Gastroesophageal sphincter (tissue), 4 donors: ENCODE measurements around the gene THBS4. TPM values are rescaled to one million over a fixed set of nuclear protein-coding genes. Genes with fewer than 3 reads are reported as not detected.
A peak's percentile ranks its signal among the peaks of the same experiment; 100 is the strongest.

Experiments used
- ATAC-seq: fragments of 150-250 bp; one replicate; pipeline ENCODE4 v1.9.1; 2016; ENCODE audit warnings: mild to moderate bottlenecking, moderate library complexity
- H3K27ac ChIP-seq, 4 donors: fragments of 200-600 bp; sonication (generic) in 3 of 4; 1 replicate in 3 of 4; 2 replicates in 1 of 4; pipeline ENCODE4 v1.5.1; 2016 to 2019
- H3K27me3 ChIP-seq: fragments of 200-600 bp; sonication (generic); one replicate; pipeline ENCODE4 v1.5.1; 2019
- H3K36me3 ChIP-seq, 2 donors: fragments of 200-600 bp; sonication (generic); one replicate each; pipeline ENCODE4 v1.5.1; 2019; ENCODE audit warnings: control low read depth in 1 of 2
- H3K4me1 ChIP-seq, 3 donors: fragments of 200-600 bp; sonication (generic); 1 replicate in 2 of 3; 2 replicates in 1 of 3; pipeline ENCODE4 v1.5.1; 2016 to 2019; ENCODE audit warnings: control low read depth in 2 of 3
- H3K4me3 ChIP-seq, 2 donors: fragments of 200-600 bp; sonication (generic); one replicate each; pipeline ENCODE4 v1.5.1; 2019; ENCODE audit warnings: mild to moderate bottlenecking in 1 of 2, moderate library complexity in 1 of 2
- H3K9me3 ChIP-seq, 3 donors: fragments of 200-600 bp; sonication (generic); one replicate each; pipeline ENCODE4 v1.5.1; 2017 to 2019; ENCODE audit warnings: control low read depth in 2 of 3
- CTCF ChIP-seq, 4 experiments: fragments of 200-600 bp in 2 of 4; fragments of 450-650 bp in 2 of 4; sonication (generic) in 1 of 4; IDR thresholded peaks; one replicate each; pipeline ENCODE4 v1.5.1; 2017 to 2019; ENCODE audit warnings: antibody characterized with exemption in 4 of 4, mild to moderate bottlenecking in 2 of 4, moderate library complexity in 2 of 4
- EP300 ChIP-seq: sonication (generic); formaldehyde crosslinking; IDR thresholded peaks from one replicate; pipeline ENCODE4 v1.6.1; 2017; ENCODE audit warnings: antibody characterized with exemption, mild to moderate bottlenecking
- POLR2A ChIP-seq, 2 donors: fragments of 450-650 bp; IDR thresholded peaks; one replicate each; pipeline ENCODE4 v1.6.1; 2017; ENCODE audit warnings: antibody characterized with exemption in 2 of 2, mild to moderate bottlenecking in 2 of 2, moderate library complexity in 1 of 2
- POLR2AphosphoS5 ChIP-seq: sonication (generic); formaldehyde crosslinking; IDR thresholded peaks from one replicate; pipeline ENCODE4 v1.6.1; 2017; ENCODE audit warnings: antibody characterized with exemption
- WGBS, 2 donors: methylation state at CpG; one replicate each; pipeline ENCODE4 v1.1.5; 2018; ENCODE audit warnings: low coverage in 1 of 2; 5-methylcytosine and 5-hydroxymethylcytosine counted together
- total RNA-seq, 4 donors: library from RNA; depleted of rRNA; stranded (reverse); fragments of >200 nt; gene quantifications; one replicate each; pipeline ENCODE4 v1.1.0, GENCODE V29; 2016

Gene THBS4
- 10 to 100 TPM; 18.6 to 82.8 (median 29.2) TPM for total RNA-seq

GRCh38 chr5:80034962-80035821 is at the start of gene THBS4:
Gene THBS4 (plus strand): TSS chr5:80035348. CDS start chr5:80035538, 190 bp downstream.
- ATAC-seq, result peak; percentile 31
- TF ChIP-seq POLR2A (IDR thresholded peaks at IDR 0.05), result no peak
- no peak for TF ChIP-seq POLR2AphosphoS5
- no peak for TF ChIP-seq CTCF (IDR thresholded peaks at IDR 0.05)
- no peak for TF ChIP-seq EP300
- Histone ChIP-seq H3K4me1 (peaks cover 0 to 11% (median 0%) of the 10 kb centered on the region in 3 donors), H3K36me3 (no peaks in the 10 kb centered on the region), H3K27me3 (peaks cover 62% of the 10 kb centered on the region), H3K9me3 (no peaks in the 10 kb centered on the region), H3K27ac (no peak within 1 kb of the TSS), H3K4me3 (peak within 1 kb of the TSS in 1 of 2 donors; percentile 46)
- 5 to 27% methylated on average over 6 to 13 of the region's 76 CpGs for WGBS, 2 donors

GRCh38 chr5:79986260-79986659 is 48.9 kb upstream of the THBS4 start:
- peaks cover 9 to 79% of the 10 kb centered on the region in 2 donors for H3K36me3 ChIP-seq
- H3K4me3 ChIP-seq, result no peak overlapping the region
- ATAC-seq, result no peak
- no peaks in the 10 kb centered on the region for H3K9me3 ChIP-seq
- peaks cover 0 to 12% (median 4%) of the 10 kb centered on the region in 3 donors for H3K4me1 ChIP-seq
- no peaks in the 10 kb centered on the region for H3K27me3 ChIP-seq
- TF ChIP-seq POLR2AphosphoS5 (no peak), EP300 (no peak), CTCF (IDR thresholded peaks at IDR 0.05) (no peak), POLR2A (IDR thresholded peaks at IDR 0.05) (no peak)
- H3K27ac ChIP-seq, result no peak overlapping the region

- ATAC-seq, result no peak
- WGBS, 2 donors, result 39 to 45% methylated on average over 6 of the region's 6 CpGs
- H3K27ac ChIP-seq, result peak overlapping the region in 2 of 4 donors; percentile 81 to 83
- H3K36me3 ChIP-seq, result peaks cover 0 to 39% of the 10 kb centered on the region in 2 donors
- TF ChIP-seq POLR2A (IDR thresholded peaks at IDR 0.05) (no peak), EP300 (no peak), CTCF (IDR thresholded peaks at IDR 0.05) (no peak), POLR2AphosphoS5 (no peak)
- peaks cover 0 to 19% (median 10%) of the 10 kb centered on the region in 3 donors for H3K4me1 ChIP-seq
- no peaks in the 10 kb centered on the region for H3K27me3 ChIP-seq
- H3K9me3 ChIP-seq, result no peaks in the 10 kb centered on the region
- H3K4me3 ChIP-seq, result peak overlapping the region; percentile 65 to 80
These were observed 44.9 kb upstream of the THBS4 start for GRCh38 chr5:79990205-79990597.

- TF ChIP-seq POLR2A (IDR thresholded peaks at IDR 0.05) (peak; percentile 25 to 36), POLR2AphosphoS5 (peak; percentile 56), CTCF (IDR thresholded peaks at IDR 0.05) (no peak), EP300 (no peak)
- Histone ChIP-seq H3K27ac (peak within 1 kb of the TSS; percentile 3 to 85 (median 82)), H3K4me1 (peaks cover 0 to 19% (median 10%) of the 10 kb centered on the region in 3 donors), H3K4me3 (peak within 1 kb of the TSS; percentile 65 to 80), H3K9me3 (no peaks in the 10 kb centered on the region), H3K27me3 (no peaks in the 10 kb centered on the region), H3K36me3 (peaks cover 0 to 33% of the 10 kb centered on the region in 2 donors)
- peak; percentile 89 for ATAC-seq
- 1 to 11% methylated on average over 2 to 19 of the region's 50 CpGs for WGBS, 2 donors
These were observed 44.3 kb upstream of the THBS4 start, which contains the start of gene MTX3 for GRCh38 chr5:79990598-79991507. Gene MTX3 (minus strand): TSS chr5:79991262. CDS start chr5:79991238, 24 bp downstream.
